Measurements from ENCODE around the gene PRICKLE1. TPM values are rescaled to one million over a fixed set of nuclear protein-coding genes. Genes with fewer than 3 reads are reported as not detected.

PRICKLE1 gene
- total RNA-seq, 1 experiment from 2014 or later: 17.9 TPM

GRCh38 chr12:42593874-42594273, 4.3 kb upstream of the PRICKLE1 start:
- in situ Hi-C loops (cut with HindIII; ENCODE audit: low sequenced_read_pairs): no loop called here
- DNase-seq (ENCODE audit: low spot score): no peak

DNA sequence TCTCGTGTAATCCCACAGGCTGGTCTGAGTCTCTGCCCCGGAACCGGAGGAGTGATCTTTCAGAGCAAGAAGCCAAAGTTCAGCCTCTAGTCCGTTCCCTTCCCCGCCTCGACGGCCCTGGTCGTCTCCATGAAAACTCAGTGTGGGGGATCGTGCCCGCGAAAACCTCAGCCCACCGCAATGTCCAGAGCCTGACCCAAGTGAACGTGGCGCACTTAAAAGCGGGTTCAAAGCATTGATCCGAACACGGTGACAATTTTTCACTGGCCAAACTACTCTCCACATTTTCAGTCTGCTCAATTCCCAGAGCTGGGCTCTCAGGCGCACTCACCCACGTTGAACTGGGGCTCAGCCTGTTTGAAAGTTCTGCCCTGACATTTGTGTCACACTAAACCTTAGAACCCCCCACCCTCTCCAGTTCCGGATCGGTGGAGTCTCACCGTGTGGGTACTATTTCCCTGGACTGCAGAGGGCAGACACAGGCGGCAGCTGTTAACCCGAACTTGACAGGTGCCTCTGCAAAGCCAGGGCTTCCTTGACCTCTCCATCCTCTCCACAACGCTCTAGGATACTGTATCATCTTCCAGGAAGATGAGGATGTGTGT, 886 bp upstream of the PRICKLE1 start:
- in situ Hi-C loops (cut with HindIII; ENCODE audit: low sequenced_read_pairs): no loop called here
- peak; percentile 38 for DNase-seq (ENCODE audit: low spot score)

- peak; percentile 48 for DNase-seq (ENCODE audit: low spot score)
- in situ Hi-C loops (cut with HindIII; ENCODE audit: low sequenced_read_pairs): no loop called here
These were observed 752 bp downstream of the PRICKLE1 start for GRCh38 chr12:42588524-42589464.

GRCh38 chr12:42587601-42588523, 1.7 kb downstream of the PRICKLE1 start:
- peak; percentile 76 for DNase-seq (ENCODE audit: low spot score)
- in situ Hi-C loops (cut with HindIII; ENCODE audit: low sequenced_read_pairs): no loop called here

GRCh38 chr12:42586268-42586667, 3.3 kb downstream of the PRICKLE1 start:
- no peak for DNase-seq (ENCODE audit: low spot score)
- in situ Hi-C loops (cut with HindIII; ENCODE audit: low sequenced_read_pairs): no loop called here

DNA sequence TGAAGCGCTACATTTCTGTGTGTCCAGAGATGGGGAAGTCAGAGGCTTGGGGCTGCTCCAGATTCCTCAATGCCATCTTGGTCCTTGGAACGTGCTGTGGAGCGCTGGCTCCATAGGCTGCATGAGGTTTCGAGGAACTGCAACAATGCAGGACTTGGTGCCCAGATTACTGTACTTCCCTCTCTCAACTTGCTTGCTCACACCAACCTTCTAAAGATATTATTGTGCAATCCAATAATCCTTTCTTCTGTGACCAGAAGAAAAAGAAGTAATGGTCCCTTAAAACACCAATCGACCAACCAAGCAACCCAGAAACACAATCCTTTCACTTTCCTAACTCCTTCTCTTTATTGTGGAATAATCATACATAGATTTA, 3.7 kb downstream of the PRICKLE1 start:
- in situ Hi-C loops (cut with HindIII; ENCODE audit: low sequenced_read_pairs): no loop called here

DNA sequence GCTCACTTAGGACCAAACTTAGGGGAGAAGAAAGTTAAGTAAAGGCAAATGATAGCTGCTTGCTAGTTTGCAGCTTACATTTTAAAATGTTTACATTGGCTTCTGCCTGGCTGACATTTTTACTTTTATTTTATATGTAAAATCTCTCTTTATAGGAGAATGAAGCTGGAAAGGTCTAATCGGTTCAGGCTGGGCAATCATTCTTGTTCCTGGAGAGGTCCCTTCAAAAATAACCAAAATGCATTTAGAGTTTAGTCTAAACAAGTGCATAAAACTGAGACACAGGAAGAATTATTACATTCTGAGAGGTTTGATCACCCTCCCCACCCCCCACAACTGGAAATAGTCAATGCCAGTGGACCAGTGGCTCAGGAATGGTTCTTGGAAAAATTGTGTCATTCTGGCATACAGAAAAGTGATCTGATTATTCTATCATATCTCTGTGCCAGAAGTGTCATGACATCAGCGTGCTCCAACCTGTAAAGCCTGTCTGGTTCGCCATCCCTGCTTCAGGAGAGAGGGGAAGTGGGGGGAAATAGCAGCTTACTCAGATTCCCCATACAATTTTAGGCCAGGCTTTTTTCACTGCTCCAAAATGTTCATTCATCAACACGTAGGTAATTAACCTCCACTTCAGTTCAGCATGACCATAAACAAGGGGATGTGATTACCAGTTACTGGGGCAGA, 4.2 kb downstream of the PRICKLE1 start:
- DNase-seq (ENCODE audit: low spot score): no peak
- in situ Hi-C loops (cut with HindIII; ENCODE audit: low sequenced_read_pairs): no loop called here

More for the DNA sequence above, 3.7 kb downstream of the PRICKLE1 start:
- DNase-seq (ENCODE audit: low spot score): no peak

GRCh38 chr12:42584651-42585111, 4.9 kb downstream of the PRICKLE1 start:
- in situ Hi-C loops (cut with HindIII; ENCODE audit: low sequenced_read_pairs): no loop called here
- no peak for DNase-seq (ENCODE audit: low spot score)

GRCh38 chr12:42583016-42583415, 6.5 kb downstream of the PRICKLE1 start:
- in situ Hi-C loops (cut with HindIII; ENCODE audit: low sequenced_read_pairs): no loop called here

DNA sequence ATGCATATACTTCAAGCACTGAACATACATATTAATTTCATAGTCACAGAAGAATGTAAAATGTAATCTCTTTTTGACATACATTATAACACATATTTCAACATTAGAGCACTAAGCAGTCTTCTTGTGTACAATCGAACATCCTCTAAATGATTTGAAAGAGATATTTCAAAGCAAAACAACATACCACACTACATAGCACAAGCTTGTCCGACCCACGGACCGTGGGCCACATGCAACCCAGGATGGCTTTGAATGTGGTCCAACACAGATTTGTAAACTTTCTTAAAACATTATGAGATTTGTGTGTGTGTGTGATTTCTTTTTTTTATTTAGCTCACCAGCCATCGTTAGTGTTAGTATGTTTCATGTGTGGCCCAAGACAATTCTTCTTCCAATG, 7.0 kb downstream of the PRICKLE1 start:
- in situ Hi-C loops (cut with HindIII; ENCODE audit: low sequenced_read_pairs): no loop called here
- DNase-seq (ENCODE audit: low spot score): no peak

More at GRCh38 chr12:42583016-42583415, 6.5 kb downstream of the PRICKLE1 start:
- DNase-seq (ENCODE audit: low spot score): no peak

- in situ Hi-C loops (cut with HindIII; ENCODE audit: low sequenced_read_pairs): no loop called here
These were observed 7.5 kb downstream of the PRICKLE1 start for GRCh38 chr12:42582050-42582449.

GRCh38 chr12:42576374-42576773, 13.2 kb downstream of the PRICKLE1 start:
- in situ Hi-C loops (cut with HindIII; ENCODE audit: low sequenced_read_pairs): no loop called here
- DNase-seq (ENCODE audit: low spot score): no peak

More at GRCh38 chr12:42582050-42582449, 7.5 kb downstream of the PRICKLE1 start:
- DNase-seq (ENCODE audit: low spot score): peak; percentile 24

- in situ Hi-C loops (cut with HindIII; ENCODE audit: low sequenced_read_pairs): no loop called here
- no peak for DNase-seq (ENCODE audit: low spot score)
These were observed 13.8 kb downstream of the PRICKLE1 start for GRCh38 chr12:42575717-42576116.

- DNase-seq (ENCODE audit: low spot score): no peak
- in situ Hi-C loops (cut with HindIII; ENCODE audit: low sequenced_read_pairs): no loop called here
These were observed 14.7 kb downstream of the PRICKLE1 start for GRCh38 chr12:42574851-42575266.

DNA sequence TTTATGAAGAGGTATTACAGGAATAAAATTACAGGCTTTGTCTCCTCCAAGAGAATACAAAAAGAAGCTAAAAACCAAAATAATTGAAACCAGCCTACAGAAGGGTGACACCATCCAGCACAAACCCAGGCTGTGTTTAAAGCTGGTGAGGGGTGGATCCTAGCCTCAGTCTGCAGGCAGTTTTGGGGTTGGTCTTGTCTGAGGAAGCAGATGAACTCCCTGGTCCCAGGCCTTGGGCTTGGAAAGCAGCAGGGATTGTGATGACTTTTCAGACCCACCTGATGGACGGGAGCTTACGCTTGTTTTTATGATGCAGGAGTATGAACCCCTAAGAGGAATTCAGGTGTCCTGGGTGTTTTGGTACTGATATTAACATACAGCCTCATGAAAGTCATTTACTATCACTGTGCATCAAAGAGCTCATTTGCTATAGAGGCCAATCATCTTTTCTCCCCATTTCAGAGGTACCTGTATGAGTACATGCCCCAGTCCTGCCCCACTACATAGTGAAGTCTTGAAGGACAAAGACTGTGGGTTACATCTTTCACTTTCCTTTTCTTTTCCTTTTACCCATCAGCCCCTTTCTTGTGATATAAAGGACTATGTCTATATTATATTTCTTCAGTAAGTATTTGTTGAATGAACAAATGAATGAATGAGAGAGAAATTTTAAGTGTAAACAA, 18.1 kb downstream of the PRICKLE1 start:
- in situ Hi-C loops (cut with HindIII; ENCODE audit: low sequenced_read_pairs): no loop called here
- no peak for DNase-seq (ENCODE audit: low spot score)

DNA sequence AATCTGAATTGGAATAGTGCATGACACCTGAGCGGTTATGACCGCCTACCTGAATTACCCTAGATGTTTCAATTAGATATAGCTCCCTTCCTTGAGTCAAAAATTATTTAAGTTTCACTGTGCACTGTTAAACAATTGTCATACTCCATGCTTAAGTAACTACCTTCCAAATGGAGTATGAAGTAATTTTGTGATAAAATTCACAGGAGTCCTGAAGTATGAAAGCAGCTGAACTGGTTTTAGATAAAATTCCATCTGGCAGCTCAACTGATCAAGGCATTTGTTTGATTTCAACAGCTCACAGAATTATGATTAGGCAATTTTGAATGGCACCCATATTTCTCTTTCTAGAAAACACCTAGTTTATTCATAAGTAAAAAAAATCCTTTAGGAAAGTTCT, 19.5 kb downstream of the PRICKLE1 start:
- DNase-seq (ENCODE audit: low spot score): no peak
- in situ Hi-C loops (cut with HindIII; ENCODE audit: low sequenced_read_pairs): no loop called here

GRCh38 chr12:42568952-42569915, 20.3 kb downstream of the PRICKLE1 start:
- peak; percentile 51 for DNase-seq (ENCODE audit: low spot score)

More at GRCh38 chr12:42568952-42569915, 20.3 kb downstream of the PRICKLE1 start:
- in situ Hi-C loops (cut with HindIII; ENCODE audit: low sequenced_read_pairs): no loop called here

Measured in G401 (cell line).